NCI-H2227 treated with DMSO at 0.1 percent for 48 hours (cell line): ENCODE data around the gene ACTR6.
"Not testable (repeated sequence)": the region's sequence is repeated elsewhere in the genome, so short reads cannot be mapped to it uniquely, and the experiment has no call there.

Experiments used
- DNase-seq: peaks from one replicate; lab custom pipeline; 2025; lab: John Stamatoyannopoulos, UW

ACTR6 gene

DNA sequence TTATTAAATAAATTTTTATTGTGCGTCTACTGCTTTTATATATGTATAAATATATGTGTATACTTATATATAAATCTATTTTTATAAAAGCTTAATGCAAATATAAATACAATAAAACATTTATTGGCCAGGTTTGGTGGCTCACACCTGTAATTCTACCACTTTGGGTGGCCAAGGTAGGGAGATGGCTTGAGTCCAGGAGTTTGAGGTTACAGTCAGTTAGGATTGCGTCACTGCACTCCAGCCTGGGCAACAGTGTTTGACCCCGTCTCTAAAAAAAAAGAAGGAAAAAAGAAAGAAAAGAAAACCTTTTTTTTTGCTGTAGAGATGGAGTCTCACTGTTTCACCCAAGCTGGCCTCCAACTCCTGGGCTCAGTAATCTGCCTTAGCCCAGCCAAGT, 20.9 kb downstream of the ACTR6 start:
- DNase-seq: no peak

DNA sequence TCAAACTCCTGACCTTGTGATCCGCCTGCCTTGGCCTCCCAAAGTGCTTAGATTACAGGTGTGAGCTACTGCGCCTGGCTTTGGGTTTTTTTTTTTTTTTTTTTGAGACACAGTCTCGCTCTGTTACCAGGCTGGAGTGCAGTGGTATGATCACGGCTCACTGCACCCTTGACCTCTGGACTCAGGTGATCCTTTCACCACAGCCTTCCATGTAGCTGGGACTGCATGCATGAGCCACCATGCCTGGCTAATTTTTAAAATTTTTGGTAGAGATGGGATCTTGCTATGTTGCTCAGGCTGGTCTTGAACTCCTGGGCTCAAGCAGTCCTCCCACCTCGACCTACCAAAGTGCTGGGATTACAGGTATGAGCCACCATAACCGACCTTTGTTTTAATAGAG, 21.6 kb downstream of the ACTR6 start:
- not testable (repeated sequence) for DNase-seq

DNA sequence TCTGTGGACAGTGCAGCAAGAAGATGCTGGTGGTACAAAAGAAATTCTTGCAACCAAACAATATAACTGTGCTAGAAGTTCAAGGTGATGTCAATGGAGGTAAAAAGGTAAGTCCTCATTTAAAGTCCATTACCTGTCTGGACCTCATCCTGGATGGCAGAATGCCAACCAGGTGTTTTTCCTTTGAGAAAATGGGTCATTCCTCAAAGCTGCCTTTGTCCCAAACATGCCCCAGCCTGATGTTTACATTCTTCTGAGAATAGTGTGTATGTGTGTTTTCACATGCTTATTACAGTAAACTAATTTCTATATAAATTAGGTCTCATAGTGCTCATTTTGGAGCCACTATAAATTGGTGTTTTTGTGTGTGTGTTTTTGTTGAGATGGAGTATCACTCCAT, 24.9 kb downstream of the ACTR6 start:
- DNase-seq: no peak

DNA sequence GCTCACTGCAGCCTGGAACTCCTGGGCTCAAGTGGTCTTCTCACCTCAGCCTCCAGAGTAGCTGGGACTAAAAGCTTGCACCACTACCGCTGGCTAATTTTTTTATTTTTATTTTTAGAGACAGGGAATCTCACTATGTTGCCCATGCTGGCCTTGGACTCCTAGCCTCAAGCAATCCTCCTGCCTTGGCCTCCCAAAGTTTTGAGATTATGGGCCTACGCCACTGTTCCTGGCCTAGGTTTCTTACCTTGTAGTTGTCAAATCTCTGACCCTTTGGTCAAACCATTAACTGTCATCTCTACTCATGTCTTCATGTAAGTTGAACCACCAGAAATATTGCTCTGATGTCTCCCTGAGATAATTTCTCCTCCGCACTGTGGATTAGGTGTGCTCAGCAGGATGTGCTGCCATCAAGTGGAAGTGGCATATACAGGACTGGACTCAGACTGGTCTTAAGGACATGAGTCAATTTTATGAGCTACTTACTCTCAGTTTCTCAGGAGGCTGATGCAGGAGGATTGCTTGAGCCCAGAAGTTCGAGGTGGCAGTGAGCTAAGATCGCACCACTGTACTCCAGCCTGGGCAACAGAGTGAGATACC, 28.5 kb downstream of the ACTR6 start:
- no peak for DNase-seq

DNA sequence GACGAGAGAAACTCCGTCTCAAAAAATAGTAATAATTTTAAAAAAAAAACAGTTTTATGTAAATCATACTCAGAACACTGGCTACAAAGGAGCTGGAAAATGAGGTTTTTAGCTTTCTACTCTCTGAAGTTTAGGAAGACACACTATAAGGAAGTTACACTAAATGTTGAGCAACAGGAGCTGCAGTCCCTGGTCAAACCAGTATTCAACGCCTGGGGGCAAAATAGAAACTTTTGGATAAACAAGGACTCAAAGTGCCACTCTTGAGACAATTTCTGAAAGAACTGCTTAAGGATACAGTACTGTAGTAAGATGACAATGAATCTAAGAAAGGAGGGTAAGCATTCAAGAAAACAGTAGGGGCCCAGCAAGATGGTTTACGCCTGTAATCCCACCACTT, 29.3 kb downstream of the ACTR6 start:
- no peak for DNase-seq

DNA sequence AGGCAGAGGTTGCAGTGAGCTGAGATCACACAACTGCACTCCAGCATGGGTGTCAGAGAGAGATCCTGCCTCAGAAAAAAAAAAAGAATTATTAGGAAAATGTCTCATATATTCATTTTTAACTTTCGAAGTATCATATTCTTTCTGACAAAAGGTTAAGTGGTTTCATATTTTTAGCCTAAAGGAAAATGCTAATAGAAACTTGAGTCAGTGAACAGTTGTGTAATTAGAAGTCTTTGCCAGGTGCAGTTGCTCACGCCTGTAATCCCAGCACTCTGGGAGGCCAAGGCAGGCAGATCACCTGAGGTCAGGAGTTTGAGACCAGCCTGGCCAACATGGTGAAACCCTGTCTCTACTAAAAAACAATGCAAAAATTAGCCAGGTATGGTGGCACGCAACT, 31.3 kb downstream of the ACTR6 start:
- not testable (repeated sequence) for DNase-seq

DNA sequence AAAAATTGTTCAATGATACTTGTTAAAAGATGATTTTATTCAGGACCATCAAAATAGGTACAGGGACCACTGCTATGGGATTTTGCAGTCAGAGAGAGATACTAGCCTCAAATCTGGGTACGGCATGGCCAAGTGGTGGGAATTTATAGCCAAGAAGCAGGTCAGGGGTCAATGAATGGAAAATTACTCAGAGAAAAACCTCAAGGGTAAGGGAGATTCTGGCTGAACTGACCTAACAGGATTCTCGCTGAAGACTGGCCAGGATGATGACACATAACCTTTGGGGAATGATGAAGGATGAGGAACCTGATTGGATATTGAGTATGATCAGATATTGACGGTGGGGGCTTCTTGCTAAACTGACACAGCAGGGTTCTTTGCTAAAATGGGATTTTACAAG, 33.6 kb downstream of the ACTR6 start:
- DNase-seq: no peak

DNA sequence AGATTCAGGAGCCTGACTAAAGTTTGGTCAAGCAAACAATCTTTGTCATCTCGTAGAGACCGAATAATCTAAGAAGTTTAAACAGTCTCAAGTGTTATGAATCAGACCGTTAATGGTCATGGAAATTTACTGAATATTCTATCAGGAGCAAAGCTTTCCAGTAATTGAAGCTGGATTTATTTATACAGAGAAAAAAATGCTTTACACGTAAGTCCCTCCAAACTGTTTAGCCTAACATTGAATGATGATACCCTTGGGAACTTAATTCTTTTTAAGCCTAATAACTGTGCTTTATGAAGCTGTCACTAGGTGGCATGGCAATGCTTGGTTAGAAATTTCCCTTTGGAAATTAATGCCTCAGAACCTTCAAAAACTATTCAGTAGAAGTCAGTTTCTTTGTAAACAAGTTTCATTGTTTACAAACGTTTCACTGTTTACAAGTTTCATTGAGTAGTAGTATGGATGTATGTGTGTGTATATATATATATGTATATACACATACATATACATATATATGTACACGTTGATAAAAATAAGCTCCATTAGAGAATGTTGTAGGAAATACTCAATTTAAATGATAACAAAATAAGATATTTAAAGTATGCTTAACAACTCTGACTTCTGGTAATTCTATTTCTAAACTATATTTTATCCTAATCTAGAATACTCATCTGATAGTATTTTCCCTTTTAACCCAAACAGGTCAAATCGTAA, 34.1 kb downstream of the ACTR6 start:
- DNase-seq: peak; percentile 15

DNA sequence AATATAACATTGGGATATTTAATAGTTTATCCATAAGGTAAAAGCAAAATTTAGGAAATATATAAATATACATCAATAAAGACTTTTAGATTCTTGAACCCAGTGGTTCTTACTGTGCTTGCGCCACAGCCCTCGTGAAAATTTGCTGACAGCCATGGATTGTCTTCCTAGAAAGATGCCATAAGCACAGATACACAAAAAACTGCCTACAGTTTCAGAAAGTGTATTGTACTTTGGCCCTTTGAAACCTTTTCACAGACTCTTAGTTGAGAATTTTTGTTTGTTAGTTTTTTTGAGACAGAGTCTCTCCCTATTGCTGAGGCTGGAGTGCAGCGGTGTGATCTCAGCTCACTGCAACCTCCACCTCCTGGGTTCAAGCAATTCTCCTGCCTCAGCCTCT, 38.2 kb downstream of the ACTR6 start:
- DNase-seq: no peak

DNA sequence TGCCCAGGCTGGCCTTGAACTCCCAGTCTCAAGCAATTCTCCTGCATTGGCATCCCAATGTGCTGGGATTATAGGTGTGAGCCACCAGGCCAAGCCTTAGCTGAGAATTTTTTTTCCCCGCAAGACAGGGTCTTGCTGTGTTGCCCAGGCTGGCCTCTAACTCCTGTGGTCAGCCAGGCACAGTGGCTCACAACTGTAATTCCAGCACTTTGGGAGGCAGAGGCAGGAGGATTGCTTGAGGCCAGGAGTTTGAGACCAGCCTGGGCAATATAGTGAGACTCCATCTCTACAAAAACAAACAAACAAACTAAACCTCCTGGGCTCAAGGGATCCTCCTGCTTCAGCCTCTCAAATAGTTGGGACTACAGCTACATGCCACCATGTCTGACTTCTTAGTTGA, 39.0 kb downstream of the ACTR6 start:
- no peak for DNase-seq

DNA sequence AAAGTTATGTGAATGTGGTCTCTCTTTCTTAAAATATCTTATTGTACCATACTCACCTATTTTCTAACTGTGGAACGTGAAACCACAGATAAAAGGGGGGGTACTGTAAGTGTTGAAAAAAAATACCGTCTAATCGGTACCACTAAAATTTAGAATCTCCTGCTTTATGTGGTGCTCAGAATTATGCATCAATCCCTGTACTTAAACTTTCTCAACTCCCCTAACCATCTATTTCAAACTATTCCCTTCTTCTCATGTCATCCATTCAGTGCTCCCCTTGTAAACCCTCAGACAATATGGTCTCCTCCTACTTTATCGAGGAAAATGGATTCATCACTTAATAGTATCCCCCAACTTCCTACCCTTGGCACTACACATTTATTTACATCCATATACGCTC, 42.5 kb downstream of the ACTR6 start:
- DNase-seq: no peak

DNA sequence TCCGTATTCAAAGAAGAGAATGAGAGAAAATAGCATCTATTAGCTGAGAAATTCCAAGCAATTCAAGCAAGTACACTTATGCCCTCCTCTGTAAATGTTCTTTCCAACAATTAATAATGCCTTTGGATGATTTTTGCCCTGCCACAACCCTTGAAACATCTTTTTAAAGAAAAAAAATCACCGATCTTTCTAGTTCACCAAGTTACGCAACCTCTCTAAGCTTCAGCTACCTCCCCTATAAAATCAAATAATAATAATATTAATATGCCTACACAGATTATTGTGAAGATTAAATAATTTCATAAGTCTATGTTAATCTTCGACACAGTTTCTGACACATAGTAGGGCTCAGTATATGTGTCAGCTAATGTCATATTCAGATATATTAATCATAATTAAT, 47.1 kb downstream of the ACTR6 start:
- DNase-seq: no peak

DNA sequence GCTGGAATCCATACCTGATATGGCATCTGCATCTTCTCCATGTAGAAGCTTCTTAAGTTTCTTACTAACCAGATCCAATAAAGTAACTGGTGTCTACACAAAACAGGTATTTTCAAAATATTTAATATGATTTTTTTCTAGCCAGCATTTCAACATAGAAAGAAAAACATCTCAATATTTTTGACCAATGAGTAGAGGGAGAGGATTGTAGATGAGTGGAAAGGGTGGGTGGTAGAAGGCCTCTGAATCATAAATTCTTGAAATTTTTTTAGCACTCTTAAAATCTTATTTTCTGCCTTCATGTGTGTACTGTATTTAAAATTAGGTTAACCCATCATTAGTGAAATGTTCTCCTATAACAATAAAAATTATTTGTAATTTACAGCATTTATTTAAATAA, 48.3 kb downstream of the ACTR6 start:
- DNase-seq: no peak

DNA sequence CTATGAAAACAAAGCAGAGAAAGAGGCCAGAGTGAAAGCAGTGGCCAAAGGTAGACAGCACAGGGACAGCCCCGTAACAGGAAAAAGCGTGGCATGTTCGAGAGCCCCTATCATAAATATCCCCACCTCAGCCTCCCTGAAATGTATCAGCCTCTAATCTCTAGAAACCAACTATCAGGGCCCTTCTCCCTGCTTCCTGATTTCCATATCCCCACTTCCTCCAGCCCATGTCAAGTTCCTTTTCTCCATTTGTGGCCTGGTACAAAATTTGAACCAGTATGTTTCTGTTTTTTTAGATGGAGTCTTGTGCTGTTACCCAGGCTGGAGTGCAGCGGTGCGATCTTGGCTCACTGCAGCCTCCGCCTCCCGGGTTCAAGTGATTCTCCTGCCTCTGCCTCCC, 49.3 kb downstream of the ACTR6 start:
- no peak for DNase-seq

DNA sequence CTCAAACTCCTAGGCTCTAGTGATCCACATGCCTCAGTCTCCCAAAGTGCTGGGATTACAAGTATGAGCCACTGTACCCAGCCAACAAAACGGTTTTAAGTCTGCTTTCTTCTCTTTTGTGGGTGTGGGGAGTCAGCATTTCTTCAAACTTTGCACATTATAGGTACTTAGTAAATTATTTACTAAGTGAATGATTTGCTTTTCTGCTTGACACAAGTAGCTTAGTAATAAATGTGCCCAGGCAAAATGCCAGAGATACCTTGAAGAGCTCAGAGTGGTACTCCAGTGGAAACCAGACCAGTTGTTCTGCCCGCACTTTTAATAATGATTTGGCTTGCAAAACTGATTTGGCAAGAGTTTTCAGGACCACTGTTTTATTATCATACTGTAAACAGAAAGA, 51.3 kb downstream of the ACTR6 start:
- DNase-seq: no peak

DNA sequence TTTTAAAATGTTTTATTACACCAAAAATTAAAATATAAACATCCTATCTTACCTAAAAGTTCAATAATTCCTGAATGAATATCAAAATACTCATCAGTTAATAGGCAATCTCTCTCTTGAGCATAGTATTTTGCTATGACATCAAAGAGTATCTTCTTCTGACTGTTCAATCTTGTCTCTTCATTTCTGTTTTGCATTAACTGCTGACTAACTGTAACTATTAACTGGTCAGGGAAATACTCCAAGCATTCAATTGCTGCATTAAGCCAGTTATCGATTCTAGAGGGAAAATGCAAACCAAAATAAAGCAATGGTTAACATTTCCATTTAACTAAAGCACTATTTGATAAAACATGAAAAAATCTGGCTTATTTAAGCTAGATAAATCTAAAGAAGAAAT, 52.8 kb downstream of the ACTR6 start:
- DNase-seq: no peak

DNA sequence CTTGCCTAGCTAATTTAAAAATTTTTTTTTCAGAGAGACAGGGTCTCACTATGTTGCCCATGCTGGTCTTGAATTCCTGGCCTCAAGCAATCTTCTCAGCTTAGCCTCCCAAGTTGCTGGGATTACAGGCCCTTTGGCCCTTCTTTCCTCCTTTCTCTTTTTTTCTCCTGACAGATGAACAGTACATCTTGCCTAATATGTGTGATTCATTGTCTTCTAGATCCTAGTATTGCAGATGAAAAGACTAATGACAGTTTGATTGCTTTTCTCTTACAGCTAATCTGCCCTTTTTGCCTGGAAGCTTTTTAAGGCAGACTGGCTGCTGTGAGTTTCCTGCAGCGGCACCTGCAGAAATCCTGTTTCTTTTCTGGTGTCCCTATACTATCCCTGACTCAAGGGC, 54.3 kb downstream of the ACTR6 start:
- no peak for DNase-seq

DNA sequence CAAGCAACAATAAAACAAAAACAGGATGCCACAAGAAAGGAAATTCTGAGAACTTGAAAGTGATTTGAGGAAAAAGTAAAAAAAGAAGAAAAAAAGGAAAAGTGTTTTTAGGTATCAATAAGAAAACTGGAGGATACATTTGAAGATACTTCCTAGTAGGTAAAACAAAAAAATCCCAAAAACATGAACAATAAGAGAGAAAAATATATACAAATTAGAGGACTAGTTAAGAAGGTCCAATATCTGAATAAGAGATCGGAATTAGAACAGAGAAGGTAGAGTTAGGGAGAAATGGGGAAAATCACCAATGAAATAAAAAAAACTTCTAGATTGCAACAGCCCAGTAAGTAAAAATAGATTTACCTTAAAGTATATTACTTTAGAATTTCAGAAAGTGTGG, 57.5 kb downstream of the ACTR6 start:
- no peak for DNase-seq

DNA sequence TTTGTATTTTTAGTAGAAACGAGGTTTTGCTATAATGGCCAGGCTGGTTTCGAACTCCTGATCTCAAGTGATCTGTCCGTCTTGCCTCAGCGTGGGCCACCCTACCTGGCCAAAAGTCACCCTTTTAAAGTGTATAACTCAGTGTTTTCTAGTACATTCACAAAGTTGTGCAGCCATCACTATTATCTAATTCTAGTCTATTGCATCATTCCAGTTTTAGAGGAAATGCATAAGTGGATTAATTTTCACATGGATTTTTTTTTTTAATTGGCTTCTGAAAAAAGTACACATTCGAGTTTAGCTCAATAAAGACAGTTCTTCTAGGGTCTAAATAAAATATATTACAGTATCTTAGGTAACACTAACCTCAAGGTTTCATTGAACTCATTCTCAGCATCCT, 62.5 kb downstream of the ACTR6 start:
- DNase-seq: no peak

DNA sequence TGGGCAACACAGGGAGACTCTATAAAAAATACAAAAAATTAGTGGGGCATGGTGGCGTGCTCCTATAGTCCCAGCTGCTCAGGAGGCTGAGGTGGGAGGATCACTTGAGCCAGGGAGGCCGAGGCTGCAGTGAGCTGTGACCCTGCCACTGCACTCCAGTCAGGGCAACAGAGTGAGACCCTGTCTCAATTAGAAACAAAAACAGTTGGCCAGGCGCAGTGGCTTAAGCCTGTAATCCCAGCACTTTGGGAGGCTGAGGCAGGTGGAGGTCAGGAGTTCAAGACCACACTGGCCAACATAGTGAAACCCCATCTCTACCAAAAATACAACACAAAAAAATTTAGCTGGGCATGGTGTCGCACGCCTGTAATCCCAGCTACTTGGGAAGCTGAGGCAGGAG, 64.5 kb downstream of the ACTR6 start:
- DNase-seq: not testable (repeated sequence)

DNA sequence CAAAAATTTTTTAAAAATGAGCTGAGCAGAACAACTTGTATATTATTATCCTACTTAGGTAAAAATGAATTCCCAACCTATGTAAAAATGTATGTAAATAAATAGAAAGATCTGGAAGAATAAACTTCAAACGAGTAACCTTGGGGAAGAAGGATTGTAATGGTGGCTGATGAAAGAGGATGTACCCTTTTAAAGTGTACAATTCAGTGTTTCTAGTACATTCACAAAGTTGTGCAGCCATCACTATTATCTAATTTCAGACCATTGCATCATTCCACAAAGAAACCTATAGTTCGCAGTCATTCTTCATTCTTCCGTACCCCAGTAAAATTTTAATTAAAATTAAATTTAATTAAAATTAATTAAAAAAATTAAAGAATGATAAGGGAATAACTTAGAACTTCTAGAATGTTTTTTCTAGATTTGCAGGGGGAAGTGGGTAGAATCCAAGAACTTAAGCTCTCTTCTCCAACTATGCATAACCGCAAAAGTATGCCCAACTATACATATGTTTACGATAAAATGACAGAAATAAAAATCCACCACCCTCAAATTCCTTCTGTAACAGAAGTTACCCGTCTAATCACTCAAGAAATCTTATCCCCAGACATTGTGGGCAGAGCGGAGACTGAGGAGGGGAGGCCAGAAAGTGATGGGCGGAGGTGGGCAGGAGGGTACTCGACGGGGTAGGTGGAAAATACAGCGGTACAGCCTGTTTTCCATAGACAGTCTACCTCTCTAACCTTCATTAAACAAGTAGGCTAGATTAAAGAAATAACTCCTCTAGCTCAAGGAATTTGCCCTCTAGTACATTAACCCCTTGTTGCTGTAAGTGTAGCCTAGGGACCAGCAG, 65.3 kb downstream of the ACTR6 start:
- DNase-seq: no peak

DNA sequence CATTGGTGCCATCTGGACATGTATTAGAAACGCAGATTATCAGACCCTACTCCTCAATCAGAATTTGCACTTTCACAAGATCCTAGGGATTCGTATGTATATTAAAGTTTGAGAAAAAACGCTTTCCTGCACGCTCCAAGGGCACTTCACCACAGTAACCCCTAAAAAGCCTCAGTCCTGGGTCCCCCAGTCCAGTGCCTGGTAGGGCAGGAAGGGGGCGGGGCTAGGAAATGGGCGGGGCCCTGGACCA, 65.9 kb downstream of the ACTR6 start:
- DNase-seq: no peak

DNA sequence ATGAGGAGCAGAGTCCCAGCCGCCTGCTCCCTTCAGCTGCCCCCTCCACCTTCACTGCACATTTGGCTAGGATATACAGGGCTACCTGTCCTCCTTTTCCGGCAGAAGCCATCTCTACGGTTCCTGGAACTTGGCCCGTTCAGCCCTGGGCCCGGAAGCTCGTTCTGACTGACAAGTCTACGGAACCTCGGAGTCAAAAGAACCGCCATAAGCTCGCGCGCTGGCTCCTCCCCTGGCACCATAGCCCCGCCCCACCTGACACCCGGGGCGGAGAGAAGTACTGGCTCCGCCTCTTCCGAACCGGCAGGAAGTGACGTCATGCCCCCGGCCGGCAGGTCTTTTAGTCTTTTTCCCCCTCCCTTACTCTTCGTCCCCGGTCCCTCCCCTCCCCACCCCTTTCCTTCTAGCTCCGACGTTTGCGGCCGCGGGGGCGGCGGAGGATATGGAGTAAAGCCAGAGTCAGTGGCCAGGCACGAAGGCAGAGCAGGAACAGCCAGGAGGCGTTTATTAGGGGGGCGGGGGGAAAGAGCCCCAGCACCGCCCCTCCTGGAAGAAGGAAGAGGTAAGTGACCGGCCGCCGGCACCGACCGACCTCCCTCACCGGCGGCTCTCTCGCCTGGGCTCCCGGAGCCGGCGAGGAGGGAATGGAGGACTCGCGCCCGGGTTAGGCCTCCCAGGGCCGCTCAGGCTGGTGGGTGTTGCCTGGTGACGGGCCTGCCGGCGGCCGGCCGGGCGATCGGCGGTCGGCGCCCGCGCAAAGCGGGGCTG, 66.4 kb downstream of the ACTR6 start, which contains the start of the genes DEPDC4 and SCYL2:
Gene DEPDC4 (minus strand): TSS at position 245 of the 768 bp plus-strand sequence. CDS start 3 bp downstream, at position 242.
Gene SCYL2 (plus strand): TSS at position 343 of the 768 bp plus-strand sequence. CDS start 15,794 bp downstream, outside the sequence.
- peak; percentile 96 for DNase-seq
